ENCODE results near the gene PDE7B. TPM values are rescaled to one million over a fixed set of nuclear protein-coding genes. Genes with fewer than 3 reads are reported as not detected.

Gene PDE7B
- total and polyA plus RNA-seq, 2 donors (not counting 1 experiment from before 2014, with no cell fraction given), result 2.6 to 7.5 TPM

GRCh38 chr6:136052031-136052430, 200.5 kb downstream of the PDE7B start:
- POLR2A ChIA-PET, result no interaction called here

DNA sequence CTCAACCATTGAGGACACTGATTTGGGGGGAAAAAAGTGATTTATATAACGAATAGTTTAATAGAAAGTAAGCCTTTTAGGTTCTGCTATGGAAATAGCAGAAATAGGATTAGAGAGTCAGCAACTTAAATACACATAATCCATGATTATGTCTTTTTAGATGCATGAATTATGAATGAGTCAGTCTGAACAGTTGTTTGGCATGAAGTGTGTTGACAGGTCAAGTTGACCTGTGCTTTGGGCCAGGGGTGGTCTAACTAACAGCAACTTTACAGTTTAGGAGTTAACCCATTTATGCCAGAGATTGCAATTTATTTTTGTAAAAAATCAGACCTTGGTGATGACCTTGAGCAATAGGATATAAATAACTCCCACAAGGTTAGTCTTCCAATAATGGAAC, 207.4 kb downstream of the PDE7B start:
- Histone ChIP-seq H4K20me1 (ENCODE audit: control insufficient read depth, insufficient read depth, low read length, poor library complexity, severe bottlenecking) (no peaks in the 10 kb centered on the region), H3K27ac (ENCODE audit: low read length in 2 of 2) (no peak overlapping the region), H3K4me3 (ENCODE audit: control extremely low read depth in 1 of 5, extremely low read depth in 1 of 5, insufficient read depth in 1 of 5, low read depth in 2 of 5, low read length in 4 of 5) (no peak overlapping the region), H3K9ac (ENCODE audit: low read length) (no peak overlapping the region), H2AFZ (ENCODE audit: insufficient read depth, low read depth, low read length, poor library complexity, severe bottlenecking) (no peak overlapping the region), H3K27me3 (replicated peaks in 1 of 4; ENCODE audit: control extremely low read depth in 1 of 4, control insufficient read depth in 3 of 4, insufficient read depth in 4 of 4, low read length in 3 of 4) (no peaks in the 10 kb centered on the region), H3K9me3 (ENCODE audit: control extremely low read depth in 1 of 3, control insufficient read depth in 2 of 3, insufficient read depth in 1 of 3, low read length in 2 of 3) (no peaks in the 10 kb centered on the region), H3K4me2 (replicated peaks; ENCODE audit: low read depth, low read length, poor library complexity, severe bottlenecking) (no peak overlapping the region), H3K36me3 (replicated peaks in 1 of 2; ENCODE audit: control extremely low read depth in 1 of 2, control insufficient read depth in 1 of 2, extremely low read depth in 1 of 2, insufficient read depth in 2 of 2, low read length in 1 of 2) (no peaks in the 10 kb centered on the region), H3K4me1 (ENCODE audit: control insufficient read depth in 2 of 2, insufficient read depth in 2 of 2, low read length in 2 of 2) (no peaks in the 10 kb centered on the region), H3K79me2 (ENCODE audit: control insufficient read depth, insufficient read depth, low read length) (no peaks in the 10 kb centered on the region)
- CTCF ChIA-PET, result no interaction called here
- POLR2A ChIA-PET, result no interaction called here
- WGBS (ENCODE audit: insufficient coverage), result no CpG with 5 or more reads among the region's 1 CpG
- ATAC-seq (ENCODE audit: low read depth), result no peak
- intact Hi-C loops (cut with micrococcal nuclease), result no loop called here
- Mint-ChIP-seq H3K9me3 (ENCODE audit: insufficient read depth) (no peaks in the 10 kb centered on the region), H3K4me1 (no peaks in the 10 kb centered on the region), H3K27me3 (no peaks in the 10 kb centered on the region), H3K27ac (no peak overlapping the region), H3K4me3 (no peak overlapping the region)
- no peak for DNase-seq
- no peak for TF ChIP-seq EZH2 (IDR thresholded peaks at IDR 0.05; ENCODE audit: borderline replicate concordance, insufficient read depth, low read depth, low read length, poor library complexity, severe bottlenecking)

More at GRCh38 chr6:136052031-136052430, 200.5 kb downstream of the PDE7B start:
- Mint-ChIP-seq H3K9me3 (ENCODE audit: insufficient read depth) (no peaks in the 10 kb centered on the region), H3K4me1 (peaks cover 5% of the 10 kb centered on the region), H3K27me3 (no peaks in the 10 kb centered on the region), H3K27ac (no peak overlapping the region), H3K4me3 (no peak overlapping the region)
- Histone ChIP-seq H3K9me3 (ENCODE audit: control extremely low read depth in 1 of 3, control insufficient read depth in 2 of 3, insufficient read depth in 1 of 3, low read length in 2 of 3) (no peaks in the 10 kb centered on the region), H3K9ac (ENCODE audit: low read length) (no peak overlapping the region), H3K4me2 (replicated peaks; ENCODE audit: low read depth, low read length, poor library complexity, severe bottlenecking) (no peak overlapping the region), H3K36me3 (replicated peaks in 1 of 2; ENCODE audit: control extremely low read depth in 1 of 2, control insufficient read depth in 1 of 2, extremely low read depth in 1 of 2, insufficient read depth in 2 of 2, low read length in 1 of 2) (no peaks in the 10 kb centered on the region), H3K4me3 (ENCODE audit: control extremely low read depth in 1 of 5, extremely low read depth in 1 of 5, insufficient read depth in 1 of 5, low read depth in 2 of 5, low read length in 4 of 5) (no peak overlapping the region), H3K27ac (ENCODE audit: low read length in 2 of 2) (no peak overlapping the region), H2AFZ (ENCODE audit: insufficient read depth, low read depth, low read length, poor library complexity, severe bottlenecking) (no peak overlapping the region), H3K4me1 (ENCODE audit: control insufficient read depth in 2 of 2, insufficient read depth in 2 of 2, low read length in 2 of 2) (no peaks in the 10 kb centered on the region), H4K20me1 (ENCODE audit: control insufficient read depth, insufficient read depth, low read length, poor library complexity, severe bottlenecking) (no peaks in the 10 kb centered on the region), H3K27me3 (replicated peaks in 1 of 4; ENCODE audit: control extremely low read depth in 1 of 4, control insufficient read depth in 3 of 4, insufficient read depth in 4 of 4, low read length in 3 of 4) (no peaks in the 10 kb centered on the region), H3K79me2 (ENCODE audit: control insufficient read depth, insufficient read depth, low read length) (no peaks in the 10 kb centered on the region)
- intact Hi-C loops (cut with micrococcal nuclease), result no loop called here
- TF ChIP-seq EZH2 (IDR thresholded peaks at IDR 0.05; ENCODE audit: borderline replicate concordance, insufficient read depth, low read depth, low read length, poor library complexity, severe bottlenecking) (no peak), CTCF (IDR thresholded peaks at IDR 0.05) (no peak)
- CTCF ChIA-PET, result no interaction called here
- WGBS (ENCODE audit: insufficient coverage), result 75% methylated on average over 1 of the region's 2 CpGs
- DNase-seq (no peak), ATAC-seq (ENCODE audit: low read depth) (no peak)
